ENCODE results near the gene SMAD1.
"Not testable (repeated sequence)": the region's sequence is repeated elsewhere in the genome, so short reads cannot be mapped to it uniquely, and the experiment has no call there.

SMAD1 gene

DNA sequence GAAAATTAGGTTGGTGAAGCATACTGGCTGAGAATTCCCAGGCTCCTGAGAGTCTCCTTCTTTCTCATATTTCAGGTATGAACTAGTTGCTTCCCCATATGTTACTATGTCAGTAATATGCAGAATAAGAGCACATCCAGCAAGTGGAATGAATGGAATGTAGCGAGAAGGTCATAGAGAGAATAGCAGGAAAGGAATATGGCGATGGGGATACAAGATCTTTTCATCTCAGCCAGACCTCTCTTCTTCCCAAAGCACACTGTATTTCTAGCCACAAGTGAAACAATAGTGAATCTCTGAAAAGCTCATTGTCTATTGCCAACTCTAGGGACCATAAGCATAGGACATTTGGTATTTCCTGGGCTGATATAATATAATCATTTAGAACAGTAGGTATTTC lies 82.9 kb downstream of the SMAD1 start:
- DNase-seq (ENCODE audit: low read depth in 3 of 3) = no peak

DNA sequence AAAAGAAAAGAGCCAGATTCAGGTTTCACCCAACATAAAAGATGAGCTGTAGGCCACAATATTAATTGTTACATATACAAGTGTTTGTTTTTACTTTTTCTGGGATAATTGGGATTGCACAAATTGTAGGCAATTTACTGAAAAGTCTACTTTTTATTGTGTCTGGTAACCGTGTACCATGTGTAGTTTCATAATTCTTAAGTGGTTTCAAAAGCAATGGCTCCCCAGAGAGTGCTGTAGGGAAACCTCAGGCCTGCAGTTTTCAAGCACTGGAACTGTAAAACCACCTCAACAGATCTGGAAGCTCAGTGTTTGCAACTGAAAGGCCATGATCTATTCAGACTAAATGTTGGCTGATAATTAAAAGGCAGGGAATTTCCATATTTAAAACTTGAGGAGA lies 83.7 kb downstream of the SMAD1 start:
- no peak for DNase-seq (ENCODE audit: low read depth in 3 of 3)

DNA sequence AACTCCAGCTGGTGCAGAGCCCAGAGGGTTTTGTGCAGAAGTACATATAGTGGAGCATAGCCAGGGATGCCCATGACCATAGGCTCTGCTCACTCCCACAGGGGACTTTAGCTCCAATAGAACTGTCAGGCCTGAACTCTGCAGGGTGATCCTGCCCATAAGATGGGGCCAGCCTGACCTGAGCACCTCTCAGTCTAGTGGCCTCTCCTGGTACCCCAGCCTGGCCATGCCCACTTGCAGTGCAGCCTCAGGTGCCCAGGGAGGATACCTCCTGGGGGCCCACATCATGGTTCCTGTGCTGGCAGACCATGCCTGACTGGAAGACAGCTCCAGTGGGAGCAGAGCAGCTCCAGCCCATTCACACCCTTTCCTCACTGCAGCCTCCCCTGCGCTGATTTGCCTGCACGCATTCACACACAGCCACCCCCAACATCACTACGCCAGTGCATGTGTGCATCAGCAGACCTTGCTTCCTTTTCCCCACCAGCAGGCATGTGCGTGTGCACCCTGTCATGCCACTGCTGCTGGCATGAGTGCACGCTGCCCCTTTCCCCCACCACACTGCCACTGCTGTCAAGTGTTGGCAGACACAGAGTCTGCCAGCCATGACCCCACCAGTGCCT lies 84.5 kb downstream of the SMAD1 start:
- no peak for DNase-seq (ENCODE audit: low read depth in 3 of 3)

DNA sequence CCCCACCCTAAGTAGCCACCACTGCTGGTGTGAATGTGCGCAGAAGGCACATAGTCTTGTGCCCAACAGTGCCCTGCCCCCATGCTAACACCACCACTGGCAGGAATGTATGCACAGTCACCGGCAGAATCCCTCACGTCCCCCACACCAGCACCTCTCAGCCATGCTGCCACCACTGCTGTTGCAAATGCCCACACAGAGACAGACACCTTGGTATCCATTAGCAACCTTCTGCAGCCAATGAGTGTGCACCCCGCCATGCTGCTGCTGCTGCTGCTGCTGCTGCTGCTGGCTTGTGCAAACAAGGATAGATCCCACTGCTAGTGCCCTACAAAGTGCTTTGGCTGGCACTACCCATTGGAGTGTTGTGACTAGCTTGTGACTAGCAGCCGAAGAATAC lies 85.1 kb downstream of the SMAD1 start:
- DNase-seq (ENCODE audit: low read depth in 3 of 3) = no peak

DNA sequence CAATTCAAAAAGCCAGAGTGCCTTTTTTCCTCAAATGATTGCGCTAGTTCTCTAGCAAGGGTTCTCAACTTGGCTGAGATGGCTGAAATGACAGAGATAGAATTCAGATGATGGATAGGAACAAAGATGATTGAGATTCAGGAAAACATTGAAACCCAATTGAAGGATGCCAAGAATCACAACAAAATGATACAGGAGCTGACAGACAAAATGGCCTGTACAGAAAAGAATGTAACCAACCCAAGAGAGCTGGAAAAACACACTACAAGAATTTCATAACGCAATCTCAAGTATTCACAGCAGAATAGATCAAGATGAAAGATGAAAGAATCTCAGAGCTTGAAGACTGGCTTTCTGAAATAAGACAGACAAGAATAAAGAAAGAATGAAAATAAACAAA lies 85.9 kb downstream of the SMAD1 start:
- no peak for DNase-seq (ENCODE audit: low read depth in 3 of 3)

DNA sequence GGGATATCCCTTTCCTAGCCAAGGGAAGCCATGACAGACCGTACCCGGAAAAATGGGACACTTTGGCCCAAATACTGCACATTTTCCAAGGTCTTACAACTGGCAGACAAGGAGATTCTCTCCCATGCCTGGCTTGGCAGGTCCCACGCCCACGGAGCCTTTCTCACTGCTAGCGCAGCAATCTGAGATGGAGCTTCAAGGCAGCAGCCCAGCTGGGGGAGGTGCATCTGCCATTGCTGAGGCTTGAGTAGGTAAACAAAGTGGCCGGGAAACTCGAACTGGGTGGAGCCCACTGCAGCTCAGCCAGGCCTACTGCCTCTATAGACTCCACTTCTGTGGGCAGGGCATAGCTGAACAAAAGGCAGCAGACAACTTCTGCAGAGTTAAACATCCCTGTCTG lies 92.9 kb downstream of the SMAD1 start:
- DNase-seq (ENCODE audit: low read depth in 3 of 3) = not testable (repeated sequence)

DNA sequence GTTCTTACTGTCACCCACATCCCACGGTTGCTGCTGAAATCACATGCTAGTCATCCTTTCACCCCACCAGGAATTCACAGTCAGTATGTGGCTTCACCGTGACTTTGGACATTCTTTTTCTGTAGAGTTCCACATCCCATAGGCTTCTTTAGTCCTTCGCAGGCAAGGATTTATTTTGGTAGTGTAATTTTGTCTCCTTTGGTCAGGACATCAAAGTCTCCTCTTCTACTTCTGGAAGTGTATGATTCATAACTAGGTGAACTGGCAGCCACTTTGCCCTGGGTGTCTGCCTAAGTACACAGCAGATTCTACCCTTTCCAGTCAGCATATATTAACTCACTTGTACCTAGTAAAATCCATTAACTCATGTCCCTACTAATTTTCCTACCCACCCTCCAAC lies 99.3 kb downstream of the SMAD1 start:
- DNase-seq (ENCODE audit: low read depth in 3 of 3) = no peak

DNA sequence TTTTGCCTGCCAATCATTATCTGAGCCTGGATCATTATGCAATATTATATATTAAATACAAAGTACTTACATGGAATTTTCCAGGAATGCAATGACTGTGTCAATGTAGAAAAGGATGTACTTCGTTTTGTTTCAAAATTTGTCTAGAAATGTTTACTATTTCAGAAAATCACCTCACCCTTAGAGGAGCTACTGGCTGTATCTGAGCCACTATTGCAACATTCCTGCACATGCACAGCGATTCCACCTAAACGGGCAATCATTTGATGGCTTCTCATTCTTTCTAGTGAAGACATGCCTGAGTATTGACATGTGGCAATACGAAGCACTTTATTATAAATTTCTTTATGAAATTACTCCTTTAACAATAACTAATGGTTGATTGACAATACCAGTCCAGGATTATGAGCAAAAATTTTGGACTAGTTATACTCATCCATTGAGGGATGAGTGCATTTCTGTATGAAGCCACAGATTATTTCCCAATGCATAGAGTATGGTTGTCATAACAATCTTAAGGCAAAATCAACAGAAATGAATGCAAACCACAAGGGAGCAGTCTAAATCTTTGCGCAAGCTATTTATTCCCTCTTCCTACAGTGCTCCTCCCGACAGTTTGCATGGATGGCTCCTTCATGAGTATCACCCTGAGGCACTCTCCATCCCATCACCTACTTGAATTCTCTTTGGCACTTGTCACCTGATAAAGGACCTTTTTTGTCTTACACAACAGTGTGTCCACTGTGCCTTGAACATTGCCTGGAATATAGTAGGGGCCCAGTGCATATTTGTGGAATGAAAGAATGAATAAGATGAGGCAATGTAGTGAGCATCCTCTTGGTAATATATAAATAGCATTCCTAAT lies 101.8 kb downstream of the SMAD1 start:
- DNase-seq (ENCODE audit: low read depth in 3 of 3) = no peak

DNA sequence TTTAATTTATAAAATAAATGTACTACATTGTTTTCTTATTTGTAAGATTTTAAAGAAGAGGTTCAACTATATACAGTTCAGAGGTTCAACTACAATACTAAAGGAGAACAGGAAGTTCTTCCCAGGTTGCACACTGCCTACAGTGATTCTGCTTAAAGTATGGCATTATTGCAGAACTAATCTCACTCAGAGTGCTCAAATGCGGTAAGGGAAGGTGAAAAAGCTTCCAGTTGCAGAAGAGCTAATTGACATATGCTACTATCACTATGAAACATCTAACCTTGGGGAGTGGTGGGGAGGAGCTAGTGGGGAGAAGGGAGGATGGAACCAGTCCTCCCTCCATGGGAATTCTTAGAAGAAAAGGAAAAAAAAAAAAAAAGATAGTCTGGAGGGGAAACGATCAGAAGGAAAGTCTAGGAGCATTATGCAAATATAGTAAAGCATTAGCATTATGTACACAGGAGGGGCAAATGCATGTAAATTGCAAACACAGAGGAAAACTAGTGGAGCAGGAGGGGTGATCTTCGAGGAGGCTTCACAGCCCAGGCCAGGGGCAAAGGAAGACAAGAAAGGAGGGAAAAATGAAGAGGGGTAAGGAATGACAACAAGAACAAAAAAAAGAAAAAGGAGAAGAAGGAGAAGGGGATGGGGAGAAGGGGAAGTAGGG lies 105.6 kb downstream of the SMAD1 start:
- DNase-seq (ENCODE audit: low read depth in 3 of 3) = no peak

DNA sequence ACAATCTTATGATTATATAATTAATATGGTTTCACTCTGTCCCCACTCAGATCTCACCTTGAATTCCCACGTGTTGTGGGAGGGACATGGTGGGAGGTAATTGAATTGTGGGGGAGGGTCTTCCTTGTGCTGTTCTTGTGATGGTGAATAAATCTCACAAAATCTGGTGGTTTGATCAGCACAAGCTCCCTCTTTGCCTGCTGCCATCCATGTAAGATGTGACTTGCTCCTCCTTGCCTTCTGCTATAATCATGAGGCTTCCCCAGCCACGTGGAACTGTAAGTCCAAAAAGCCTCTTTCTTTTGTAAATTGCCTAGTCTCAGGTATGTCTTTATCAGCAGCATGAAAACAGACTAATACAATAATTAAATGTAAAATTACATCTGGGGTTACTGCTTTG lies 107.7 kb downstream of the SMAD1 start:
- DNase-seq (ENCODE audit: low read depth in 3 of 3) = not testable (repeated sequence)

DNA sequence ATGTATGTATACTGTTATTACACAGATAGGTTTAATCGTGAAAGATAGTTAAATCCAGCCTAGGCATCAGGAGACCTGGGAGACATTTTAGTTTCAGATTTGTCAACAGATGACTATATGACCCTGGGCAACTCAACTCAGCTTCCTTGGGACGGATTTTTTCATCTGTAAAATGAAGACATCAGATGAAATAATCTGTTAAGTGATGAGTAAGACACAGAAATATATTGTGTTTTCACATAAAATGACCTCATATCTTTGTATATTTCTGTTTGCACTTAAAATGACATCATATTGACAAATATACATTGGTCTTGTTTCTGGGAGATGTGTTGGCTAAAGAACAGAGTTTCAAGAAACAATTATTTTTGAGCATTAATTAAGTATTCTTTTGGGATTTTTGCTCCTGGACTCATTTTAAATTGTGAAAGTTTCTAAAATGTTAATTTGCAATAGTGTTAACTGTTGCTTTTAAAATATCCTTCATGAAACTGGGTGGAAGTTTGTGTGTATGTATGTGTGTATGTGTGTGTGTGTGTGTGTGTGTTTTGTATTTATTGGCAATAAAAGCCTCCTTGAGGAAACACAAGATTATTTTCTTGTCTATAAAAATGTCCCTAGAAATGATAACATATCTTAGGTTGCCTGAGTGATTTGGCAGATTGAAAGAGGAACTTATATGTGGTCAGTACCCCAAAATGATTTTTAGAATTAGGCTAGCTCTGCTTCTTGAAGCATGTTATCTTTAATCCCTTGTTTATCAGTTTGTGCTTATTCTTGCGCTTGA lies 108.5 kb downstream of the SMAD1 start:
- DNase-seq (ENCODE audit: low read depth in 3 of 3) = no peak

DNA sequence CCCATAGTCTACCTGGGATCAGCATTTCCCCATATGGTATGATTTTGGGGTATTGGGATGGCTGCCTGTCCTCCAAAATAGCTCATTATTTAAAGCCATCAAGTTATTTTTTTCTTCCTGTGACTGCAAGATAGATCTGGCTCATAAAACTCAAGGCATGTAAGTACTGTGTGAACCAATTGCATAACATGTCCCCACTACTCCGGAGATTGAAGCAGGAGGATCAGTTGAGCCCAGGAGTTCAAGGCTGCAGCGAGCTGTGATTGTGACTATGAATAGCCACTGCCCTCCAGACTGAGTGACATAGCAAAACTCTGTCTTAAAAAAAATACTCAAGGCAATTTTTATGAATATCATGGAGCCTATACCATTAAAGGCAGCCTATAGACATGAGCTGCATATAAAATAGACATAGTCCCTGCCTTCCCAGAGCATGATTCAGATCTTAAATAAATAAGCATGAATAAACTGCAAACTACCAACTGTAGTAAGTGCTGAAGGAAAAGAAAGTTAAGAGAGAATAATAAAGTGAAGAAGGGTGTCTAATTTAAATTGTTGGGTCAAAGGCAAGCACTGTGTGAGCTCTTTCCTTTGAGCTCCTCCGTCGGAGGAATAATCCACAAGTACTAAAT lies 120.6 kb downstream of the SMAD1 start:
- DNase-seq (ENCODE audit: low read depth in 3 of 3) = no peak

DNA sequence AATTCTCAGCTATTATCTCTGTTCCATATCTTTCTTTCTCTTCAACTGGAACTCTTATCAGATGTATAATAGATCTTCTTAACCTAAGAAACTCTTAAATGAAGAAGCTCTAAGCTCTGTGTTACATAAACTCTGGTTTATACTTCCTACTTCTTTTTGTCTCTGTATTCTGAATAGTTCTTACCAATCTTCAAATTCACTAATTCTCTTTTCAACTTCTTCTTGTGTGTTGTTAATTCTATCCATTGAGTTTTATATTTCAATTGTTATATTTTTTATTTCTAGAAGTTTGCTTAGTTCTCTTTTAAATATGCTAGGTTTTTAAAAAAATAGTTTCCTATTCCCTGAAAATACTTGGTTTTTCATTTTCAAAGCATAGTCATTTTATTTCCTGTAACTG lies 124.3 kb downstream of the SMAD1 start:
- DNase-seq (ENCODE audit: low read depth in 3 of 3) = no peak

Measured in stimulated activated CD4-positive, alpha-beta T cell treated with anti-CD3 and anti-CD28 coated beads, TNF-alpha, amount 100 ng/mL, for 24 hours (primary cell).